ENCODE data around the gene PLD1.

Gene PLD1

GRCh38 chr3:171788546-171789351, 21.5 kb downstream of the PLD1 start:
- no peak for TF ChIP-seq POLR2A (IDR thresholded peaks at IDR 0.05; ENCODE audit: low read length)
- no peak for TF ChIP-seq GATA1 (IDR thresholded peaks at IDR 0.05; ENCODE audit: low read depth, low read length)
- DNase-seq, result peak in 1 of 2 experiments; percentile 12

GRCh38 chr3:171786997-171787396, 23.3 kb downstream of the PLD1 start:
- DNase-seq, result no peak
- no peak for TF ChIP-seq GATA1 (IDR thresholded peaks at IDR 0.05; ENCODE audit: low read depth, low read length)
- TF ChIP-seq POLR2A (IDR thresholded peaks at IDR 0.05; ENCODE audit: low read length), result no peak

DNA sequence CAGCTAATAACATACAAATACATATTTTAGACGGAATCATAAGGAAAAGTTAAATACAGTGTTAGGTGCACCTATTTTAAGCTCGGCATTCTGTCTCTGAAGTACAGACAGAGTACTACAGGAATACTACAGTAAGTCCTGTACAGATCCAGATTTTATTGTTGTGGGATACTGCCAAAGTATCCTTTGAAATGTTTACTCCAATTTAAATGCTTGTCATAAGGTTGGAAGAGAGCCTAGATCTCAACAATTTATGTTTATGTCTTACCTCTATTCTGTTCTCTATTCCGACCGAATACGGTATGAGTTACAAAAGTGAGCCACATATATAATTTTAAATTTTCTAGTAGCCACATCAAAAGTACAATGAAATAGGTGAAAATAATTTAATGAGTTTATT, 25.3 kb downstream of the PLD1 start:
- DNase-seq, result no peak
- TF ChIP-seq GATA1 (IDR thresholded peaks at IDR 0.05; ENCODE audit: low read depth, low read length) (no peak), POLR2A (IDR thresholded peaks at IDR 0.05; ENCODE audit: low read length) (no peak)

GRCh38 chr3:171784387-171784786, 25.9 kb downstream of the PLD1 start:
- no peak for DNase-seq
- TF ChIP-seq POLR2A (IDR thresholded peaks at IDR 0.05; ENCODE audit: low read length), result no peak
- no peak for TF ChIP-seq GATA1 (IDR thresholded peaks at IDR 0.05; ENCODE audit: low read depth, low read length)

DNA sequence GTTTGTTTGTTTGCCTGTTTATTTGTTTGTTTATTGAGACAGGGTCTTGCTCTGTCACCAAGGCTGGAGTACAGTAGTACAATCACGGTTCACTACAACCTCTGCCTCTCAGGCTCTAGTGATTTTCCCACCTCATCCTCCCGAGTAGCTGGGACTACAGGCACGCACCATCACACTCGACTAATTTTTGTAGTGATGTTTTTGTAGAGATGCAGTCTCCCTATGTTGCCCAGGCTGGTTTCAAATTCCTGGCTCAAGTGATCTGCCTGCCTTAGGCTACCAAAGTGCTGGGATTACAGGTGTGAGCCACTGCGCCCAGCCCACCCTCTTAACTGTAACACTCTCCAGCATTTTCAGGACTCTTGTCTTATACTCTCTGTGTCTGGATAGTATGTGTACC, 26.7 kb downstream of the PLD1 start:
- TF ChIP-seq POLR2A (IDR thresholded peaks at IDR 0.05; ENCODE audit: low read length) (no peak), GATA1 (IDR thresholded peaks at IDR 0.05; ENCODE audit: low read depth, low read length) (no peak)
- no peak for DNase-seq

DNA sequence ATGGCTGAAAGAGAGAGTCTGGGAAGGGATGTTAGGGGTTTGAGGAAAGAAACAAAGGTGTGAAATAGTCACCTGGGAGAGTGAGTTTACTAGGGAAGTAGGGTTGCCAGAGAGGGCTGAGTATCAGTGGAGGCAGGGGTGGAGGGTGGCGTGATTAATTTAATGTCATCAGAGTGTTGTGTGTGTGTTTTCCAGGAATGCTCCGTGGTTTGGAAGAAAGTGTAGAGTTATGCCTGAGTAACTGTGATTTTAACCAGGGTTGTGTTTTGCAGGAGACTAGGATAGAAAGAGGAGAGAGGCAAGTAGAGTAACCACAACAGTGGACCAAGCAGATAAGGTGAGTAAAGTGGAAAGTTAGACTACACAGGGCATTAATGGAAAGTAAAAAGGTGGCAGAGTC, 27.2 kb downstream of the PLD1 start:
- DNase-seq, result no peak
- TF ChIP-seq POLR2A (IDR thresholded peaks at IDR 0.05; ENCODE audit: low read length) (no peak), GATA1 (IDR thresholded peaks at IDR 0.05; ENCODE audit: low read depth, low read length) (no peak)

GRCh38 chr3:171782617-171783016, 27.7 kb downstream of the PLD1 start:
- TF ChIP-seq POLR2A (IDR thresholded peaks at IDR 0.05; ENCODE audit: low read length), result no peak
- TF ChIP-seq GATA1 (IDR thresholded peaks at IDR 0.05; ENCODE audit: low read depth, low read length), result no peak
- DNase-seq, result no peak

DNA sequence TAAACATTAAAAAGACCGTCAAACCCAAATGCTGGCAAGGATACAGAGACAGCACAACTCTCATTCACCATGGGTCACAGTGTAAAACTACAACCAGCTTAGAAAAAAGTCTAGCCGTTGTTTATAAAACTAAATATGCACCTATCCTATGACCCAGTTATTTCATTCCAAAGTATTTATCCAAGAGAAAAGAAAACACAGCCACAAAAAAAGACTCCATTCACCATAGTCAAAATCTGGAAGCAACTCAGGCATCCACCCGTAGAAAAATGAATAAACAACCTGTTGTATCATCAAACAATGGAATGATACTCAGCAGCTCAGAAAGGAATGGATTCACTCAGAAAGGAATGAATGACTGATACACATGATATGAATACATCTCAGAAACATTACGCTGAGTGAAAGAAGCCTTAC, 28.6 kb downstream of the PLD1 start:
- no peak for TF ChIP-seq GATA1 (IDR thresholded peaks at IDR 0.05; ENCODE audit: low read depth, low read length)
- no peak for TF ChIP-seq POLR2A (IDR thresholded peaks at IDR 0.05; ENCODE audit: low read length)
- no peak for DNase-seq

DNA sequence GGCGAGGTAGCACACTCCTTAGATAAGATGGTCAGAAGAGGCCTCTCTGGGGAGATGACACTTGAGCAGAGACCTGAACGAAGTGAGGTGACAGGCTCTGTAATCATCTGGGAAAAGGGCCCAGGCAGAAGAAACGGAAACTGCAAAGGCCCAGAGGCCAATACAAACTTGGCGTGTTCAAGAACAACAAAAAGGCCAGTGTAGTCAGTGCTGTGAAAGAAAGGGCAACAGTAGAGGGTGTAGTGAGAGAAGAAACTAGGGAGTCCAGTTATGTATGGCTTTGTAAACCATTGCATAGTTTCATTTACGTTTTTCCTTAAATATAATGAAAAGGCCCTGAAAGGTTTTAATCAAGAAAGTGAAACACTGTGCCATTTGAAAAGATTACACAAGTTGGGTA, 31.8 kb downstream of the PLD1 start:
- no peak for TF ChIP-seq POLR2A (IDR thresholded peaks at IDR 0.05; ENCODE audit: low read length)
- no peak for DNase-seq

- TF ChIP-seq GATA1 (IDR thresholded peaks at IDR 0.05; ENCODE audit: low read depth, low read length) (no peak), POLR2A (IDR thresholded peaks at IDR 0.05; ENCODE audit: low read length) (no peak)
Measured at GRCh38 chr3:171777596-171777995, 32.7 kb downstream of the PLD1 start.

DNA sequence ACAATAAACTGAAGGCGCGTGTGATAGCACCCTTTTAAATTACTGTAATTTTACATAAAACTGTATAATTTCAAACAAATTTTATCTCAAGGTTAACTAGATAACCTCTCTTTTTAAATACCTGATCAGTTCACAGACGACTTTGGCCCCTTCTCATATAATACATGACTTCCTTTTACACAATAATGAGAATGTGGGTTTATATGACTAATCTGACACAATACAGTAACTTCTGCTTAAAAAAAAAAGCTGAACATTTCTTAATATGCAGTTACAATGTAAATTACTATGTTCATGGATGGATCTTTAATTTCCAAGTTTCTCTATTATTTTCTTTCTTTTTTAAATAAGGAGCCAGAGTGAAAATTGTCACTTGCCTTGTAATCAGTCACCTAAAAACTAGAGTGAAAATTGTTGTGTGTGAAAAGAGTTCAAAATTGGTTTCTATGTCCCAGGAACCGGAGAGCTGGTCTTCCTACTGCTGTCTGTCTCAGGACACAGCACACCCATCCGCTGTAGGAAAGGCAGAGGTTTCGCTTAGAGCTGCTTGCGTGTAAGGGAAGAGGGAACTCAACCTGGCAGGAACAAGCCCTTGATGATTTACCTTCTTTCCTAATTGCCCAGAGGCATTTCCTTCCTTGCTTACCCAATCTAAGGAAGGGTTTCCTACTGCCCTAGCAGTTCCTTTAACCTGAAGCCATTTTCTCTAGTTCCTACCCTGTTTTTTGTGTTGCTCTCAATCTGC, 33.3 kb downstream of the PLD1 start:
- no peak for DNase-seq
- TF ChIP-seq POLR2A (IDR thresholded peaks at IDR 0.05; ENCODE audit: low read length) (no peak), GATA1 (IDR thresholded peaks at IDR 0.05; ENCODE audit: low read depth, low read length) (no peak)

More at GRCh38 chr3:171777596-171777995, 32.7 kb downstream of the PLD1 start:
- no peak for DNase-seq

GRCh38 chr3:171776411-171776810, 33.9 kb downstream of the PLD1 start:
- TF ChIP-seq GATA1 (IDR thresholded peaks at IDR 0.05; ENCODE audit: low read depth, low read length), result no peak
- no peak for TF ChIP-seq POLR2A (IDR thresholded peaks at IDR 0.05; ENCODE audit: low read length)
- DNase-seq, result no peak

DNA sequence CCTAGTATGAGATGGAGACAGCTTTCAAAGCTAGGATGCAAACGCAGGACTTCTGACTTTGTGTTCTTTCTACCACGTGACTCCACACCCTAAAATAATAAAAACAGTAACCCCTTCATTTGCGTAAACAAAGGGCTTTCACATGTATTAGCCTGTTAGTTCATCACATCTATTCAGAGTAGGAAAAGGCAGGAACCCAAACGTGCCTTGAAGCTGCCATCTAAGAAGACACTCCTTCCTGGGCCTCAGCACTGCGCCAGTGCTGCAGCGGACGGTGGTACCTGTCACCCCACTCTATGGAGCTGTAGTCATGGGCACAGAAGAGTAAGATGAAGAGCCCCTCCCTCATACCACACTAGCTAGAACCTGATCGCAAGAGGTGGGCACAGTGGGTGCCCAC, 34.3 kb downstream of the PLD1 start:
- TF ChIP-seq POLR2A (IDR thresholded peaks at IDR 0.05; ENCODE audit: low read length), result no peak
- TF ChIP-seq GATA1 (IDR thresholded peaks at IDR 0.05; ENCODE audit: low read depth, low read length), result no peak
- no peak for DNase-seq

GRCh38 chr3:171774521-171774920, 35.8 kb downstream of the PLD1 start:
- no peak for TF ChIP-seq POLR2A (IDR thresholded peaks at IDR 0.05; ENCODE audit: low read length)
- TF ChIP-seq GATA1 (IDR thresholded peaks at IDR 0.05; ENCODE audit: low read depth, low read length), result no peak
- DNase-seq, result no peak
